SK-N-SH (cell line): Measurements from ENCODE around the gene SYT6.

Experiments used
- TF ChIP-seq, protein P1 (sequence below): IDR thresholded peaks from 2 replicates; pipeline ENCODE4 v1.6.1; 2012; ENCODE audit warnings: mild to moderate bottlenecking, low read depth, low read length, moderate library complexity
- TF ChIP-seq, protein P2 (sequence below): fragments of 200-600 bp; sonication (generic); IDR thresholded peaks from 2 replicates; pipeline ENCODE4 v1.6.1; 2017; ENCODE audit warnings: antibody characterized with exemption, mild to moderate bottlenecking, moderate library complexity

DNA sequence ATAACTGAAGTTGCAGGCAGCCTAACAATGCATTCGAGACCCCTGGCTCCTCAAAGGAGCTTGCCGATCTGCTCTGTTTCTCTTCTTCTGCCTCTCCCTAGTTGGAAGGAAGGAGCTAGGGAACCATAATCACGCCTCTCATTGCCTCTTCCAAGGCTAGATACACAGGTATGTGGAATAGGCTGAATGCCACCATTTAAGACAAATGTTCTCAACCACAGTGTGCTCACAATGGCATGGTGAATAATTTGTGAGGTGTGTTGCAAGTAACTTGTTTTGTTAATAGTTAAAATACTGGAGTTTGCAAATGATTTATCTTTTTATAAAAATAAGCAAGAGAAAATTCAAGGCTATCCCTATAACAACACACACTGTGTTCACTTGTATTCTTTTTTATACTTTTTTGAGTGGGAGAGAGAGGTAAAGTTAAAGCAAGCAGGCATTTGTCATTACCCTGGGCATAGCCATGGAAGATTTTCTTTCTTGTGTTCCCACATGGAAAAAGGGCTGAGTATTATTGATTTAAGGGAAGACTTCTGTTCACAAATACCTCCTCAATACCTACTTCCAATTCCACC is 45.4 kb upstream of the SYT6 start:
- TF ChIP-seq, protein P1, sequence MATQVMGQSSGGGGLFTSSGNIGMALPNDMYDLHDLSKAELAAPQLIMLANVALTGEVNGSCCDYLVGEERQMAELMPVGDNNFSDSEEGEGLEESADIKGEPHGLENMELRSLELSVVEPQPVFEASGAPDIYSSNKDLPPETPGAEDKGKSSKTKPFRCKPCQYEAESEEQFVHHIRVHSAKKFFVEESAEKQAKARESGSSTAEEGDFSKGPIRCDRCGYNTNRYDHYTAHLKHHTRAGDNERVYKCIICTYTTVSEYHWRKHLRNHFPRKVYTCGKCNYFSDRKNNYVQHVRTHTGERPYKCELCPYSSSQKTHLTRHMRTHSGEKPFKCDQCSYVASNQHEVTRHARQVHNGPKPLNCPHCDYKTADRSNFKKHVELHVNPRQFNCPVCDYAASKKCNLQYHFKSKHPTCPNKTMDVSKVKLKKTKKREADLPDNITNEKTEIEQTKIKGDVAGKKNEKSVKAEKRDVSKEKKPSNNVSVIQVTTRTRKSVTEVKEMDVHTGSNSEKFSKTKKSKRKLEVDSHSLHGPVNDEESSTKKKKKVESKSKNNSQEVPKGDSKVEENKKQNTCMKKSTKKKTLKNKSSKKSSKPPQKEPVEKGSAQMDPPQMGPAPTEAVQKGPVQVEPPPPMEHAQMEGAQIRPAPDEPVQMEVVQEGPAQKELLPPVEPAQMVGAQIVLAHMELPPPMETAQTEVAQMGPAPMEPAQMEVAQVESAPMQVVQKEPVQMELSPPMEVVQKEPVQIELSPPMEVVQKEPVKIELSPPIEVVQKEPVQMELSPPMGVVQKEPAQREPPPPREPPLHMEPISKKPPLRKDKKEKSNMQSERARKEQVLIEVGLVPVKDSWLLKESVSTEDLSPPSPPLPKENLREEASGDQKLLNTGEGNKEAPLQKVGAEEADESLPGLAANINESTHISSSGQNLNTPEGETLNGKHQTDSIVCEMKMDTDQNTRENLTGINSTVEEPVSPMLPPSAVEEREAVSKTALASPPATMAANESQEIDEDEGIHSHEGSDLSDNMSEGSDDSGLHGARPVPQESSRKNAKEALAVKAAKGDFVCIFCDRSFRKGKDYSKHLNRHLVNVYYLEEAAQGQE = no peak
- TF ChIP-seq, protein P2, sequence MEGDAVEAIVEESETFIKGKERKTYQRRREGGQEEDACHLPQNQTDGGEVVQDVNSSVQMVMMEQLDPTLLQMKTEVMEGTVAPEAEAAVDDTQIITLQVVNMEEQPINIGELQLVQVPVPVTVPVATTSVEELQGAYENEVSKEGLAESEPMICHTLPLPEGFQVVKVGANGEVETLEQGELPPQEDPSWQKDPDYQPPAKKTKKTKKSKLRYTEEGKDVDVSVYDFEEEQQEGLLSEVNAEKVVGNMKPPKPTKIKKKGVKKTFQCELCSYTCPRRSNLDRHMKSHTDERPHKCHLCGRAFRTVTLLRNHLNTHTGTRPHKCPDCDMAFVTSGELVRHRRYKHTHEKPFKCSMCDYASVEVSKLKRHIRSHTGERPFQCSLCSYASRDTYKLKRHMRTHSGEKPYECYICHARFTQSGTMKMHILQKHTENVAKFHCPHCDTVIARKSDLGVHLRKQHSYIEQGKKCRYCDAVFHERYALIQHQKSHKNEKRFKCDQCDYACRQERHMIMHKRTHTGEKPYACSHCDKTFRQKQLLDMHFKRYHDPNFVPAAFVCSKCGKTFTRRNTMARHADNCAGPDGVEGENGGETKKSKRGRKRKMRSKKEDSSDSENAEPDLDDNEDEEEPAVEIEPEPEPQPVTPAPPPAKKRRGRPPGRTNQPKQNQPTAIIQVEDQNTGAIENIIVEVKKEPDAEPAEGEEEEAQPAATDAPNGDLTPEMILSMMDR = no peak
